DMS 273 (cell line): ENCODE data around the gene RAD51B.
A peak's percentile ranks its signal among the peaks of the same experiment; 100 is the strongest.

Source experiments
- DNase-seq: peaks from one replicate; lab custom pipeline; 2025; ENCODE audit not compliant: unreplicated experiment; lab: John Stamatoyannopoulos, UW

The RAD51B gene

DNA sequence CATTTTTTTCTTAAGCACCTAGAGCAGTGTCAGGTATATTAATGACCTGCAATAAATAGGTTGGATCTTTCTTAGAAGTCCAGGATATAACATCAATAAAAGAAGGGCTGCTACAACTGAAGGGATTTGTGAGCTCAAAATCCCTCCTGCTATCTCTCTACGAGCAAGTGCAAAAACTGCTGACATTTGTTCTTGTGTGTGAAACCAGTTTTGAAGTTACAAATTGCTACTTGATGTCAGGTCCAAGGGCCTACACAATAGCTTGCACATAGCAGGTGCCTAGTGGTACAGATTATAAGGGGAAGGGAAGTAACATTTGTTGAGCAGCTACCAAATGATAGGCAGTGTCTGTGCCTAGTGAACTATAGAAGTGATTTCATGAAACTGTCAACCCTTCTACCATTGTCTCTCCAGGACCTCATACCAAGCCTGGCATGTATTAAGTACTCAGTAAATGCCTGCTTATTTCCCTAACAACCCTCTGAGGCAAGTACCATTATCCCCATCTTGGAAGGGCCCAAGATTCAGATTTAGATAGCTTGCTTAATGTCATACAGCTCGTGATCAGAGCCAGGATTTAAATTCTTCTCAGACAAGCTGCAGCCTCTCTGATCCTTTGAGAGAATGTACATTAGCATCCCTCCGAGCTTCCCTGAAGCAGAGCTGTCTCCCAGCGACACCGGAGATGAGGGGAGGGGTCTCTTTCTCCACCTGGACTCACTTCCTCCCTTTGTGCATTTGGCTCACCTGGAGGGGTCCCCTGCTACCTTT is 673.0 kb downstream of the RAD51B start:
- no peak for DNase-seq

DNA sequence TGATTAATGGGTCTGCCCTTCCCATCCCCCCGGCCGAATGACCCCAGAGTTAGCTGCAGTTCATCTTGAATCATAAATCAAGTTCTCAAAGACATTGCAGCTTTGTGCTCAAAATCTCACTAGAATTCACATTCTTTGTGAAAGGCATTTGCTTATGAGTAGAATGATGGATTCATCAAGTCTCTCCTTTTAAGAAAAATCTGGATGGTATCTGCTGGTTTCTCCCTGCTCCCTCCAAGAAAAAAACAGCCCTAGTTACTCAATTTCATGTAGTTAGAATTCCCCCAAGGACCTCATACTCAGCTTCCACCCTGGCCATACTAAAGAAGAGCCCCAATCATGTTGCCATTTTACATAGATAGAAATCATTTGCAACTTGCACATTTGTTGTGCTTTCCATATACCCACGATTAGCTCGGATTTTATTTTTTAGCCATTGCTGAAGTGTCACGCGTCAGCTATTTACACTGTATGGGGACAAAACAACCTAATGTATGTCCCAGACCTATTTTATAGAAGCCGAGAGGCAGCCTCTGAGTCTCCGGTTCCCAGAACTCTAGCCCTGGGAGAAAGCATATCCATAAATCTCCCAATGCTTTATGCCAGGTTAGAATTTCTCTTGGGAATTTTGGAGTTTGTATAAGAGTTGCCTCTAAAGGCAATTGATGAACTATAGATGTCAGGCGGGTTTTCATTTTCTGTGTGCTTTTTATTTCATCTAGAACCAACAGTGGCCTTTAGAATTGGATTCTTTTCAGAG is 673.8 kb downstream of the RAD51B start:
- DNase-seq = no peak

DNA sequence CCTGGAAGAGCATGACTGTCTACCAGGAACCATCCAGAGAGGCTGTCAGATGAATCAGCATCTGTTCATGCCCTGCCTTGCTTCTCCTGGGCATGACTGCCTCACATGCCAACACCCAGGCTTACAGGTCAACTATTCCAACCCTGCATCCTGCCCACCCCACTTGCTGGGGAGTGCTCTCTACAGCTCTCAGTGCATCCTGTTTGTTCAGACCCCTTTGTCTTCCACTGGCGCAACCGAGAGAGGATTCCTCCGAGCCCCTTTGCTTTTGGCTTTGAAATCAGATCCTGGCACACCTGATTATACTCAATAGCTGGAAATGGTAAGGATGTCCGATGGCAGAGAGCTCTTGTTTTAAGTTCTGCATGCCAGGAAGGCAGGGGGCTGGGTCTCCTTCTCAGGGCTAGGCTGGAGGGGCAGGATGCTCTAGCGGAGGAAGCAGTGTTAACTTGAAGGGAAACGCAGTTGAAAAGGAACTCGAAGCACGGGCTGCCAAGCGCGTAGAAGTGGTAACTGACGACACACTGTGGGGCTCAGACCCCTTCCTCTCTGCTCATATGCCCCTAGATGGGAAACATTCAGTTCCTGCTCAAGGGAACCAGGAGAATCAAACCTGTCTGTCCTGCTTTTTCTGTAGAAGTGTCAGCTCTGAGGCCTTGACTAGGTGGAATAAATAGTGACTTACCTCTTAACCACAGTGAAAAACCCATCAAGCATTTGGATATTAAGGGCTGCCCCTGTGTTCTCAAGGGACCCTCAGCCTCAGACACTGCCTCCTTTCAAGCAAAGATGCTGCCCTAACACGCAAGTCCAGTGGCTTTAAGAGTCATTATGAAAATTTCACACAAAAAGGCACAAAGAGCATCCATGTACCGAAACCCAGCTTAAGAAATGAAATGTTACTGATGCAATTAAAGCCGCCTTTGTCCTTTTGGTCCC is 675.8 kb downstream of the RAD51B start:
- no peak for DNase-seq

DNA sequence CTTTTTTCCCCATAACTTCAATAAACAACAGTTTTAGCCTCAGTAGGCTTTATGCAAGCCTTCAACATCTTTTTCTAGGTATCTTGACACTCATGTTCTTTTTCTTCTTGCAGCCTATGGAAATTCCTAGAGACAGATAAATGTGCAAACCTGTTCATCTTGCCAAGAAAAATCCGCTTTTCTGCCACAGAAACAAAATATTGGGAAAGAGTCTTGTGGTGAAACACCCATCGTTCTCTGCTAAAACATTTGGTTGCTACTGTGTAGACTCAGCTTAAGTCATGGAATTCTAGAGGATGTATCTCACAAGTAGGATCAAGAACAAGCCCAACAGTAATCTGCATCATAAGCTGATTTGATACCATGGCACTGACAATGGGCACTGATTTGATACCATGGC is 677.4 kb downstream of the RAD51B start:
- DNase-seq = no peak

DNA sequence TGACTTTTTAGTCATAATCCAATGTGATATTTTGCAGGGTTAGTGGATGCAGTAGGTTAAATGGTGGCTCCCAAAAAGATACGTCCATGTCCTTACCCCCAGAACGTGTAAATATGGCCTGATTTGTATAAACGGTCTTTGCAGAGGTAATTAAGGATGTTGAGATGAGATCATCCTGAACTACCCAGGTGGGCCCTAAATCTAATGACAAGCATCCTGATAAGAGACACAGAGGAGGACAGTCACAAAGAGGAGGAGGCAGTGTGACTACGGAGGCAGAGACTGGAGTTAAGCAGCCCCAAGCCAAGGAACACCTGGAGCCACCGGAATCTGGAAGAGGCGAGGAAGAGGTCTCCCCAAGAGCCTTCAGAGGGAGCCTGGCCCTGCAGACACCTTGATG is 679.9 kb downstream of the RAD51B start:
- DNase-seq = no peak

DNA sequence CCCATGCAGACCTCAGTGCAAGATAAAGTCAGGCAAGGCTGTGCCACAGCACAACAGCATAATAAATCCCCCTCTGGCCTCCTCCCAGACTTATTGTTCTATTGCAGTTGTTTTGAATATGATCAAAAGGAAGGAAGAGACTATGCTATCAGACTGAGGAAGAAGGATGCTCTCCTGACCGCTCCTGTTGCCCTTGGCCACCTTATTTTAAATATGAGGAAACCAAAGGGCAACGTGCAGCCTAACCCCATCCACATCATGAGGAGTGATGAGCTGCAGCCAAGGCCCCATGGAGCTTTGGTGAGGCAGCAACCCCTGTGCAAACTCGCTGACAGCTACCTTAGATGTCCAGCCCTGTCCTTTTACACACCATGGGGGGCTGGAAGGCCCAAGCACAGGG is 681.6 kb downstream of the RAD51B start:
- no peak for DNase-seq

DNA sequence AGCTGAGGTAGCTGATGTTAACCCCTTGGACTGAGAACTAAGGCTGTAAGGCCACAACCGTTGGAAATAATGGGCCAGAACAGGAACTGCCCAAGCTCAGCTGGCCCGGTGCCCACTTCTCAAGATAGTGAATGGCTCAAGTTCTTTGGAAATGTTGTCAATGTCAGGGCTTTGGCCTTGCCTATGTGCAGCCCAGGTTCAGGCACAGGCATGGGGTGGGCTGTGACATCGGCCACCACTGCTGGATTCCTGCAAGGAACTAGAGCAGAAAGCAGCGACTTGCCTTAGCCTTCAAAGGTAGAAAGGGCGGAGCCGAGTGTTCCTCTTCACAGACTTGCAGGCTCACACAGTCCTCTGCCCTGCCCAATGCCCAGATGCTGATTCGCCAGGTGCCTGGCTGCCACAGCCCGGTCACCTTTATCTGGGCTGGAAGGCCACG is 682.1 kb downstream of the RAD51B start:
- DNase-seq = no peak

DNA sequence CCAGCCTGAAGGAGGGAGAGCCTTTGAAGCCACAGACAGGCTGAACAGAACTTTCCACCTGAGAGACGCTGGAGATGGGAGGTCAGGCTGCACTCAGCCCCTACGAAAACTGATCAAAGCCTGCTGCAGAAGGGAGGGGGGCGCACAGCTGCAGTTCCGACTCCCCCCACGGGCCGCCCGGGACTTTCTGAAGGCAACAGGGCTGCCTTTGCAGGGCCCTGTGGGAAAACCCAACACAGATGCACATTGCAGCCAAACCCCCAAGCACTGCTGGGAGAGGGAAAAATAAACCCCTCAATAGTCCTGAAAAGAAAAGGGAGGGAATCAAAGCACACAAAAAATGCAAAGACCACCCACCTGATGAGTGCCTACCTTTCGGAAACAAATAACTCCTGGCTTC is 682.7 kb downstream of the RAD51B start:
- no peak for DNase-seq

DNA sequence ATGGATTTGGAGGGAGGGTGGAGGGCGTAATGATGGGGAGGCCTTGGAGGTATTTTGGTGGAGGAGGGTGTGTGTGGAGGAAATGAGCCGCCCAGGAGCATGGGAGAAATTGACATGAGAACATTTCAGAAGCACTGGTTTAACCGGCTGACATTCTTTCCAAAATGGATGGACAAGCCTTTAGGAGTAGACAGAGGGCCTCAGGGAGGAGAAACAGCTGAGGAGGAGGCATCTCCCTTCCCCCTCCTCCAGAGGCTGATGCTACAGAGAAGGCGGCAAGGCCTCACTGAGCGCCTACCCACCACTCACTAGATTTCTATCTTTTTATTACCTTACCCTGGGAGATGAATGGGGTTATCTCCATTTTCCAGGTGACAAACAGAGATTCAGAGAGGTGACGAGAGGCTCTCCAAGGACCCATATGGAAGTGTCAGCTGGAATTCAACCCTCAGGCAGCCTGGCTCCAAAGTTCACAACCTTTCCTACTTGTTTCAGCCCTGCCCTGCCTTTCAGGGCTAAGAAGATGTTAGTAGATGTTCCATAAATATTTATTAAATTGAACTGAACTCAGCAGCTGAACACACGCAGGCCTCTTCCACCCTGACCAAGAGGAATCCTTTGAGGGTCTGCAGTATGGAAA is 683.7 kb downstream of the RAD51B start:
- no peak for DNase-seq

DNA sequence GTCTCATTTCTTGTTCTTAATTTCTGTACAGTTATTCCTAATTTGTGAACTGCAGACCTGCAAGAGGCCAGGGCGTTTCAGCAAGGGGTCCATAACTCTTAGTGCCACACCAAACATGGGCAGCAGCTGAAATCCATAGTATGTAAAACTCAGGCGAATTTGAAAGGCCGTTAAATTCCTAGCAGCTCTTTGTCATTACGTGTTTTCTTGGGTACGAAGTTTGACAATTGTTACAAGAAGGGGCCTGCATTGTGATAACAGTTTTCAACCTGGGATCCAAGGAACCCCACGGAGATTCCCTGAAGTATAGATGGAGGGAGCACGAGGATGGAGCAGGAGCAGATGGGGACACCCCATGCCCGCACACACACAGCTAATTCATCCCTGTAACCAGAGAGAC is 685.3 kb downstream of the RAD51B start:
- no peak for DNase-seq

DNA sequence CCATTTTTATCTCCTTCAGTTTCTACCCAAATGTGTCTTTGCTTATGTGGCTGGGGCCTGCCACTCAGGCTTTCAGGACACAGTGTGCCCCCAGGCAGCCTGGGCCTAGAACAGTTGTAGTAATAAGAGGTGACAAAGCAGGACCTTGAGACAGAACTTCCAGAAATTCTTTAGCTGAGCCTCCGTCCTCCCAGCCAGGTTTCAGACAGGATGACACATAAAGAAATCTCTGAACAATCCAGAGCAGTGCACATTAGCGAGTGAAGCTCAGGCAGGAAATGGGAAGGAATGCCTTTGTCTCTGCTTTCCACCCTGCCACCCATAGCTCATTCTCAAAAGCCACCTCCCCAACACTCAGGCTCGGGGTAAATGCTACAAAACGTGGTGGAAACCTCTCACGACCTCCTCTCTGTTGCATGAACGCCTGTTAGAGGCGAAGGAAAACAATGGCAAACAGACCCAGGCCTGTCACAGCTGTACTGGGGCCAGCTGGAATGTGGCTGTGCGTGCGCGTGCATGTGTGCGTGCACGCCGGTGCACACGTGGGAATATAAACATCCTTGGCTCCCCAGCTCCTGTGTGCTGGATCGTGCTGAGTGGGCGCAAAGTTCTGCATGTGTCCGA is 686.6 kb downstream of the RAD51B start:
- no peak for DNase-seq

DNA sequence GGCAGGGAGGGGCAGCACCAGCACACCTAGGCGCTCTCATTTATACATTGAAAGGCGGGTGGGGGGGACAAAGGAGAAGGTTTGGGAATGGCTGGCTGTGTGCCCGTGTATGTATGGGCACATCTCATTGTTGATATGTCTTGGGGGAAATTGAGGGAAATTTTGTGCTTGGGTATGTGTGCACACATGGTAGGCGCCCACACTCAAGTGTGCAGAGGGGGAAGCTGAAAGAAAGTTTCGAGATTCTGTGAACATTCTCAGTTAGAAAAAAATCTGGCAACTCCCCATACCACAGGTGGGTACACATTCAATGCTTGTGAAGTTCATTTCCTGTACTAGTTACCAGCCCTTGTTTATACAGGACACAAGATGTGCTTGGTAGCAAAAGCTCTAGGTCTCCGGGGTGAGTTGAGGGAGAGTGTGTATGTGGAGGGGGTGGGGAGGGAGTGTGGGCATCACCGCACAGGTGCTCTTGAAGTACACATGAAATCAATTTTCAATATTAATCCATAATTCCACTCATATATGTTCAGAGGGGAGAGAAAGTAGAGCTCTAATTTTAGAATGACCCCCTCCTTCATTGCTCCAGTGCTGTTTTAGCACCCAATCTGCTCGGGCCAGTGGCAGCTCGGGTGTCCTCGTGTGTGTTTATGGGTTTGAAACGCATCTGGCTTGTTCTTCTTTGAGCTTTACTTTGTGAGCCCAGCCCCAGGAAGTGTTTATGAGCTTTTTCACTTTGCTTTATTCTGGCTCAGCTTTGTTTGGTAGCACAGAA is 687.3 kb downstream of the RAD51B start:
- no peak for DNase-seq

DNA sequence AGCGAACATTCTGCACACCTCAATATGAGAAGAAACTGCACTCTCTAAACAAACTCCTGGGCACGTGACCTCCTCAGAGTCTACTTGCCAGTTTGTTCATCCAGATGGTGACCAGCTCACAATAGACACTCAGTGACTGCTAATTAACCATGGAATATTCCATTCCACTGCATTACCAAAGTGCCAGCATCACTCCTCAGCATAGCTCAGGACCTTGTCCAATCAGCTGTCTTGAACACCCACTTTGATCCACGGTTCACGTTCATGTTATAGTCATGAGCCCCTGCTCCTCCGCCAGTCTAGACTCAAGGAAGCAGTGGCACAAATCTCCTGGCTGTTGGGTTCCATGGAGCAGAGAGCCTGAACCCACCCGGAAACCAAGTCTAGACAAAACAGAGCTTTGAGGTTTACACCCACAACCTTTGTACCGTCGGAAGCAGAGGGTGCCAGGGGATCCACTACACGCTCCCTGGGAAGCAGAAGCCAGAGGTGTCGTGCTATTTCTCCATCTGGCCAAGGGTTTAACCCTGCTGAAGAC is 688.0 kb downstream of the RAD51B start:
- peak; percentile 34 for DNase-seq

DNA sequence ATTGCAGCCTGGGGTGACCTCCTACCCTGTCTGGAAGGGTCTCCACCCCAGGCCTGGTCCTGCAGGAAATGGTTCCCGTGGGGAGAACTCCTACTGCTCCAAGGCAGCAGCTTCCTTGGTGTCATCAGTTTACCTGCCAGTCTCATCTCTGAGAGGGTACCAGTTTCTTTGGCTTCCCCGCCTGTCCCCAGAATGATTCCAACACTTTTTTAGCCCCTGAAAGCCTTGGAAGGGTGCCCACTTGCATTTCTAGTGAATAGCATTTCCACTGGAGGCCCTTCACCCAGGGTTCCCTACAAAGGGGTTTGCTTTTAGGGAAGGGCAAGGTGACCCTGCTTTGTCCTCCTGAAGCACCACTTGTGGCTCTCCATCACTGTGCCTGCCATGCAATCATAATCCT is 689.0 kb downstream of the RAD51B start:
- no peak for DNase-seq

DNA sequence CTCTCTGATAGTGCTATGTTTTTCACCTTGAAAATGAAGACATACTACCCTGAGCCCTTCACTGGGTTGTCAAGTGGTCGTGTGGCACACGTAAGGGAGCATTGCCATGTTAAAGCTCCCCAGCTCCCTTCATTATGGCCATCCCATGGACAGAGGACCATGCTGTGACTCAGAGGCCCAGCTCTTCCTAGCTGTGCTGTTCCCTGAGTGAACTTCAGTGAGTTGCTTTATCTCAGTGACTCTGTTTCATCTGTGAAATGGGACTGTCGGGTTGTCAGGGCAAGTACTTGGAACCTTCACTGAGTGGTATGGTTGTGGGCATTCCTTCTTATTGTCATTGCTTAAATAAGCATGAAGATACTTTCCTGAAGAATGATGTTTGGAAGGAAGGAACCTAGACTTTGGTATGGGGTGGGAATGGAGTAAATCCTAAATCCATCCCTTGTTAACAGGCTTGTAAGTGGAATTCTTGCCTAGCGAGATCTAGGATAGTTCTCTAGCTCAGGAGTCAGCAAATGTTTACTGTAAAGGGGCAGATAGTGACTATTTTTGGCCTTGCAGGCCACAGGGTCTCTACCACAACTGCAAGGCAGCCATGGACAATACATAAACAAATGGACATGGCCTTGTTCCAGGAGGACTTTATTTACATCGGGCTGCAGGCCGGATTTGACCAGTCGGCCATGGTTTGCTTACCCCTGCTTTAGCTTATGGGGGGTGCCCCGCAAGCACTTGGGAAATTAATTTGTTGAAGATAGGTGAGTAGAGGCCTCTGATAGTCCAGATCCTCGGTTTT is 689.8 kb downstream of the RAD51B start:
- DNase-seq = no peak

DNA sequence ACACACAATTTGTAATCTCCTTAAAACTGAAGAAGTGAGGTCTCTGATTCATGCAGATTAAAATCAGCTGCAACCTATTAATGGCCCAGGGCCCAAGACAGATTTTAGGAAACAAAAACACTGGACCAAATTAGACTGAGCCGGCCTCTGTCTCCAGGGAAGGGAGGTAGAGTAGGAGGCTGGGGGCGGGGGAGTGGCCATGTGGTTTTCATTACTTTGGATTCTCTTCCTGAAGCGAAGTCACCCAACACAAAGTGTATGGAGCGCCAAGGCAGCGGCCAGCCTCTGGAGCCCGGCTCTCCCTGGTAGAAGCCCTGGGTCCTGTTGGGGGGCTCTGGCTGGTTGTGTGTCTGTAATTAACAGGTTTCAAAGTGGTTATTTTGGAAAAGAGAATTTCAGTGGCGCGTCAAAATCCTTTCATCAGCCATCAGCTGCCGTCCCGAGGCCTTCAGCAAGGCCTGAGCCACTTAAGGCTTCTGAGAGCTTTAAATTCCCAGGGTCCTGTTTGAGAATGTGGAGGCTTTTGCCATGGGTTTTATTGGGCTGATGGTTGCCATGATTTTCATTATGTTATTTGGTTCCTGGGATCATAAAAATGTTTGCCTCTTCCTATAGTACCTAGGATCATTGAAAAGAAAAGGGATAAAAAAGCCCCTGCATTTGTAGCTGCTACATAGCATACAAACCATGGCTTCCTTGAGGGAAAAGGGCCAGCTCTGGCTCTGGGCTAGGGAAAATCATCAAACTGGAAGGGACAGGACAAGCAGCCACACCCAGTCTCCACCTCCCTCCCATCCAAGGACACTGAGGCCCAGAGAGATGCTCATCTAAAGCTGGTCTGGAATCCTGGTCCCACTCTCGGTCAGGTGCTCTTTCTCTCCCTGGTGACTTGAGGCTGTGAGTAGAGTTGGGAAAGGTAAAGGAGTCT is 690.9 kb downstream of the RAD51B start:
- peak; percentile 8 for DNase-seq
